Liver (tissue), 9 donors: ENCODE measurements around the gene P2RX7. TPM values are rescaled to one million over a fixed set of nuclear protein-coding genes. Genes with fewer than 3 reads are reported as not detected.
A peak's percentile ranks its signal among the peaks of the same experiment; 100 is the strongest.

Source experiments
- DNase-seq: peaks from one replicate; pipeline ENCODE4 v3.0.0-alpha.2; 2017; ENCODE audit warnings: low spot score
- H3K27ac ChIP-seq, 2 donors: one replicate each; pipeline ENCODE4 v1.7.0; 2013; ENCODE audit warnings: inconsistent platforms in 2 of 2, low read length in 2 of 2, control low read depth in 1 of 2, low read depth in 1 of 2, mild to moderate bottlenecking in 1 of 2
- H3K27me3 ChIP-seq, 4 donors: one replicate each; pipeline versions ENCODE4 v1.6.1 to v1.7.0; 2013; ENCODE audit warnings: low read length in 3 of 4, inconsistent platforms in 1 of 4, mild to moderate bottlenecking in 1 of 4, moderate library complexity in 1 of 4; ENCODE audit not compliant: control insufficient read depth in 4 of 4, insufficient read depth in 4 of 4
- H3K36me3 ChIP-seq, 4 donors: one replicate each; pipeline versions ENCODE4 v1.6.1 to v1.7.0; 2013; ENCODE audit warnings: low read length in 3 of 4, mild to moderate bottlenecking in 3 of 4, low read depth in 1 of 4, moderate library complexity in 1 of 4; ENCODE audit not compliant: control insufficient read depth in 4 of 4, insufficient read depth in 3 of 4
- H3K4me1 ChIP-seq, 4 donors: one replicate each; pipeline versions ENCODE4 v1.6.1 to v1.7.0; 2013; ENCODE audit warnings: low read length in 3 of 4, mild to moderate bottlenecking in 3 of 4, moderate library complexity in 1 of 4; ENCODE audit not compliant: control insufficient read depth in 4 of 4, insufficient read depth in 4 of 4
- H3K4me3 ChIP-seq, 3 donors: one replicate each; pipeline versions ENCODE4 v1.6.1 to v1.7.0; 2013; ENCODE audit warnings: low read length in 3 of 3, control low read depth in 1 of 3, low read depth in 1 of 3, mild to moderate bottlenecking in 1 of 3
- H3K9ac ChIP-seq, 2 donors: one replicate each; pipeline ENCODE4 v1.7.0; 2013; ENCODE audit warnings: low read length in 2 of 2, mild to moderate bottlenecking in 2 of 2, moderate library complexity in 2 of 2, control low read depth in 1 of 2, low read depth in 1 of 2
- H3K9me3 ChIP-seq, 4 donors: one replicate each; pipeline versions ENCODE4 v1.6.1 to v1.7.0; 2013; ENCODE audit warnings: low read length in 3 of 4; ENCODE audit not compliant: control insufficient read depth in 4 of 4
- CTCF ChIP-seq: fragments of 150-350 bp; IDR thresholded peaks from 2 replicates; pipeline ENCODE4 v1.5.1; 2017; ENCODE audit warnings: improper control_type of control experiment, low read depth, low read length; ENCODE audit not compliant: missing input control
- EGR1 ChIP-seq, 2 donors: IDR thresholded peaks; 2 replicates each; pipeline ENCODE4 v1.6.1; 2016 to 2018; ENCODE audit warnings: antibody characterized with exemption in 2 of 2, low read depth in 2 of 2
- FOXA1 ChIP-seq: IDR thresholded peaks from 2 replicates; pipeline ENCODE4 v1.6.1; 2016; ENCODE audit warnings: antibody characterized with exemption
- FOXA2 ChIP-seq: IDR thresholded peaks from 2 replicates; pipeline ENCODE4 v1.6.1; 2016; ENCODE audit warnings: antibody characterized with exemption
- GABPA ChIP-seq, 2 donors: IDR thresholded peaks in 1 of 2; conservative IDR thresholded peaks in 1 of 2; 2 replicates each; pipeline ENCODE4 v1.6.1; 2016; ENCODE audit warnings: antibody characterized with exemption in 2 of 2, mild to moderate bottlenecking in 1 of 2, moderate library complexity in 1 of 2
- HNF4A ChIP-seq, 2 donors: conservative IDR thresholded peaks; 2 replicates each; pipeline ENCODE4 v1.6.1; 2016; ENCODE audit warnings: antibody characterized with exemption in 2 of 2, mild to moderate bottlenecking in 2 of 2
- HNF4G ChIP-seq: IDR thresholded peaks from 2 replicates; pipeline ENCODE4 v1.6.1; 2016; ENCODE audit warnings: antibody characterized with exemption
- JUND ChIP-seq, 2 donors: IDR thresholded peaks; 2 replicates each; pipeline ENCODE4 v1.6.1; 2016; ENCODE audit warnings: antibody characterized with exemption in 2 of 2
- NR2F2 ChIP-seq: IDR thresholded peaks from 2 replicates; pipeline ENCODE4 v1.6.1; 2016; ENCODE audit warnings: antibody characterized with exemption
- RAD21 ChIP-seq, 2 donors: IDR thresholded peaks; 2 replicates each; pipeline ENCODE4 v1.6.1; 2016; ENCODE audit warnings: antibody characterized with exemption in 2 of 2, mild to moderate bottlenecking in 2 of 2
- REST ChIP-seq: IDR thresholded peaks from 2 replicates; pipeline ENCODE4 v1.6.1; 2016; ENCODE audit warnings: antibody characterized with exemption, mild to moderate bottlenecking
- RXRA ChIP-seq, 2 donors: IDR thresholded peaks; 2 replicates each; pipeline ENCODE4 v1.6.1; 2017 to 2018; ENCODE audit warnings: antibody characterized with exemption in 2 of 2, mild to moderate bottlenecking in 1 of 2
- SP1 ChIP-seq: IDR thresholded peaks from 2 replicates; pipeline ENCODE4 v1.6.1; 2018; ENCODE audit warnings: antibody characterized with exemption, mild to moderate bottlenecking
- TAF1 ChIP-seq: conservative IDR thresholded peaks from 2 replicates; pipeline ENCODE4 v1.6.1; 2016; ENCODE audit warnings: antibody characterized with exemption, mild to moderate bottlenecking
- YY1 ChIP-seq: IDR thresholded peaks from 2 replicates; pipeline ENCODE4 v1.6.1; 2016; ENCODE audit warnings: antibody characterized with exemption, mild to moderate bottlenecking
- WGBS: extraction: QIAGEN DNeasy Blood & Tissue Kit; methylation state at CpG from one replicate; pipeline ENCODE4 v1.1.7; 2013; 5-methylcytosine and 5-hydroxymethylcytosine counted together
- polyA plus RNA-seq, 2 donors: library from polyadenylated mRNA; stranded (reverse) in 1 of 2; unstranded in 1 of 2; fragments of 200-250 nt in 1 of 2; fragments of >200 nt in 1 of 2; fragmentation: Nextera tagmentation in 1 of 2; extraction: Ambion mirVana in 1 of 2; gene quantifications; one replicate each; pipeline versions ENCODE4 v1.2.1 to v1.2.3, GENCODE V29; 2013 to 2015
- total RNA-seq, 2 donors: library from RNA; depleted of rRNA; stranded (reverse); fragments of >200 nt; gene quantifications; one replicate each; pipeline ENCODE4 v1.2.3, GENCODE V29; 2014
- TF ChIP-seq, protein P1 (sequence below): IDR thresholded peaks from 2 replicates; pipeline ENCODE4 v1.6.1; 2016; ENCODE audit warnings: antibody characterized with exemption
- TF ChIP-seq, protein P2 (sequence below): IDR thresholded peaks from 2 replicates; pipeline ENCODE4 v1.6.1; 2016; ENCODE audit warnings: antibody characterized with exemption
- TF ChIP-seq, protein P3 (sequence below): IDR thresholded peaks from 2 replicates; pipeline ENCODE4 v1.6.1; 2016; ENCODE audit warnings: antibody characterized with exemption
- donor health status: healthy.
- donor health status: healthy.
- donor health status: healthy.
- donor health status: healthy.
- donor health status: healthy.

The P2RX7 gene
- total and polyA plus RNA-seq, 4 donors = 1.2 to 3.2 (median 2.2) TPM

GRCh38 chr12:121209624-121210572, 77.2 kb downstream of the P2RX7 start, which contains the start of gene P2RX4:
TSS of gene P2RX4 (plus strand) at chr12:121210129. CDS start at chr12:121210165, 36 bp downstream.
- Histone ChIP-seq H3K4me1 (peaks cover under 1 to 10% (median 4%) of the 10 kb centered on the region in 4 donors), H3K4me3 (peak within 1 kb of the TSS; percentile 69 to 79 (median 79)), H3K36me3 (peaks cover 0 to 2% (median 0%) of the 10 kb centered on the region in 4 donors), H3K27ac (peak within 1 kb of the TSS; percentile 82 to 92), H3K9ac (peak within 1 kb of the TSS; percentile 81 to 89), H3K27me3 (no peaks in the 10 kb centered on the region), H3K9me3 (no peaks in the 10 kb centered on the region)
- peak; percentile 78 for DNase-seq
- 10% methylated on average over 97 of the region's 97 CpGs for WGBS
- peak; percentile 37 for TF ChIP-seq YY1
- no peak for TF ChIP-seq FOXA1
- no peak for TF ChIP-seq SP1
- peak in 1 of 2 donors; percentile 28 for TF ChIP-seq RAD21 (IDR thresholded peaks at IDR 0.05)
- no peak for TF ChIP-seq CTCF
- TF ChIP-seq, protein P1, sequence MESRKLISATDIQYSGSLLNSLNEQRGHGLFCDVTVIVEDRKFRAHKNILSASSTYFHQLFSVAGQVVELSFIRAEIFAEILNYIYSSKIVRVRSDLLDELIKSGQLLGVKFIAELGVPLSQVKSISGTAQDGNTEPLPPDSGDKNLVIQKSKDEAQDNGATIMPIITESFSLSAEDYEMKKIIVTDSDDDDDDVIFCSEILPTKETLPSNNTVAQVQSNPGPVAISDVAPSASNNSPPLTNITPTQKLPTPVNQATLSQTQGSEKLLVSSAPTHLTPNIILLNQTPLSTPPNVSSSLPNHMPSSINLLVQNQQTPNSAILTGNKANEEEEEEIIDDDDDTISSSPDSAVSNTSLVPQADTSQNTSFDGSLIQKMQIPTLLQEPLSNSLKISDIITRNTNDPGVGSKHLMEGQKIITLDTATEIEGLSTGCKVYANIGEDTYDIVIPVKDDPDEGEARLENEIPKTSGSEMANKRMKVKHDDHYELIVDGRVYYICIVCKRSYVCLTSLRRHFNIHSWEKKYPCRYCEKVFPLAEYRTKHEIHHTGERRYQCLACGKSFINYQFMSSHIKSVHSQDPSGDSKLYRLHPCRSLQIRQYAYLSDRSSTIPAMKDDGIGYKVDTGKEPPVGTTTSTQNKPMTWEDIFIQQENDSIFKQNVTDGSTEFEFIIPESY = no peak

DNA sequence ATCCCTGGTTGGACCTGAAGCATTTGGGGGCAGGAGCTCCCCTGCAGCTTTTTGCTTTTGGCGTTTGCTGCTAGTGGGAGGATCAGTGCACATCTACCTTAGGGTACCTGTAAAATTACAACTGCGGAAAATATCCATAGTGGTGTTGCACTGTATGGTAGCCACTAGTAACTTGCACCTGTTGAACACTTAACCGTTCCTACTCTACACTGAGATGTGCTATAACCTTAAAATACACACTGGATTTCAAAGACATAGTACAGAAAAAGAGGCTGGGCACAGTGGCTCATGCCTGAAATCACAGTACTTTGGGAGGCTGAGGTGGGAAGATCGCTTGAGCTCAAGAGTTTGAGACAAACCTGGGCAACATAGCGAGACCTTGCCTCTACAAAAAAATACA, 80.2 kb downstream of the P2RX7 start:
- Histone ChIP-seq H3K27ac (no peak overlapping the region), H3K9ac (no peak overlapping the region), H3K36me3 (peaks cover 0 to 4% (median 0%) of the 10 kb centered on the region in 4 donors), H3K9me3 (no peaks in the 10 kb centered on the region), H3K4me1 (peaks cover 3 to 28% (median 17%) of the 10 kb centered on the region in 4 donors), H3K4me3 (no peak overlapping the region), H3K27me3 (no peaks in the 10 kb centered on the region)
- DNase-seq = no peak
- 95% methylated on average over 5 of the region's 5 CpGs for WGBS
- no peak for TF ChIP-seq JUND (IDR thresholded peaks at IDR 0.05)
- TF ChIP-seq REST = no peak
- TF ChIP-seq FOXA1 = no peak
- no peak for TF ChIP-seq HNF4A (conservative IDR thresholded peaks at IDR 0.05)
- TF ChIP-seq, protein P1 = no peak
- no peak for TF ChIP-seq EGR1 (IDR thresholded peaks at IDR 0.05; ENCODE audit: low read depth in 2 of 2)
- no peak for TF ChIP-seq YY1
- TF ChIP-seq RAD21 (IDR thresholded peaks at IDR 0.05) = no peak
- no peak for TF ChIP-seq SP1
- no peak for TF ChIP-seq HNF4G
- TF ChIP-seq NR2F2 = no peak
- no peak for TF ChIP-seq GABPA (IDR thresholded peaks at IDR 0.05 in 1 of 2, conservative IDR thresholded peaks at IDR 0.05 in 1 of 2)
- TF ChIP-seq RXRA (IDR thresholded peaks at IDR 0.05) = no peak
- TF ChIP-seq CTCF = no peak
- TF ChIP-seq TAF1 = no peak
- TF ChIP-seq, protein P2, sequence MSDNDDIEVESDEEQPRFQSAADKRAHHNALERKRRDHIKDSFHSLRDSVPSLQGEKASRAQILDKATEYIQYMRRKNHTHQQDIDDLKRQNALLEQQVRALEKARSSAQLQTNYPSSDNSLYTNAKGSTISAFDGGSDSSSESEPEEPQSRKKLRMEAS = no peak
- TF ChIP-seq, protein P3, sequence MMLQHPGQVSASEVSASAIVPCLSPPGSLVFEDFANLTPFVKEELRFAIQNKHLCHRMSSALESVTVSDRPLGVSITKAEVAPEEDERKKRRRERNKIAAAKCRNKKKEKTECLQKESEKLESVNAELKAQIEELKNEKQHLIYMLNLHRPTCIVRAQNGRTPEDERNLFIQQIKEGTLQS = no peak
- TF ChIP-seq FOXA2 = no peak
